B cell (primary cell): Measurements from ENCODE around the gene ZNF618. TPM values are rescaled to one million over a fixed set of nuclear protein-coding genes. Genes with fewer than 3 reads are reported as not detected.

Experiments
- ATAC-seq: fragments of 200-7000 bp; cut with Tn5 transposase; one replicate; pipeline ENCODE4 v1.10.0; 2021; ENCODE audit warnings: low read depth, mild to moderate bottlenecking, moderate number of reproducible peaks, moderate library complexity
- CTCF ChIA-PET: fragments of 350-600 bp; sonication (Branson Sonifier 250); formaldehyde crosslinking; loops from one replicate; lab custom pipeline; 2021; ENCODE audit warnings: antibody characterized with exemption, inconsistent platforms; lab: Charles Lee
- POLR2A ChIA-PET: fragments of 350-600 bp; sonication (Branson Sonifier 250); formaldehyde crosslinking; loops from one replicate; lab custom pipeline; 2021; ENCODE audit warnings: antibody characterized with exemption; lab: Charles Lee
- DNase-seq: peaks from one replicate; pipeline ENCODE4 v3.0.0; 2013
- H2AFZ ChIP-seq: 2 replicates; pipeline ENCODE4 v1.6.1; 2012; ENCODE audit warnings: mild to moderate bottlenecking, low read depth, low read length; ENCODE audit not compliant: insufficient read depth, poor library complexity, severe bottlenecking
- H3K27ac ChIP-seq, 2 donors: 1 replicate in 1 of 2; 2 replicates in 1 of 2; pipeline ENCODE4 v1.5.1; 2012 to 2013; ENCODE audit warnings: low read length in 2 of 2, mild to moderate bottlenecking in 2 of 2, moderate library complexity in 1 of 2
- H3K27me3 ChIP-seq, 4 experiments: fragments of 200-600 bp in 1 of 4; sonication (generic) in 1 of 4; replicated peaks in 1 of 4; 1 replicate in 2 of 4; 2 replicates in 2 of 4; pipeline versions ENCODE4 v1.6.1 to v1.7.0; 2013 to 2016; ENCODE audit warnings: low read length in 3 of 4, mild to moderate bottlenecking in 2 of 4, mixed read lengths in 1 of 4, moderate library complexity in 1 of 4; ENCODE audit not compliant: insufficient read depth in 4 of 4, control insufficient read depth in 3 of 4; ENCODE audit errors: control extremely low read depth in 1 of 4
- H3K36me3 ChIP-seq, 2 experiments: replicated peaks in 1 of 2; 1 replicate in 1 of 2; 2 replicates in 1 of 2; pipeline versions ENCODE4 v1.6.1 to v1.7.1; 2013; ENCODE audit warnings: low read length in 1 of 2; ENCODE audit not compliant: insufficient read depth in 2 of 2, control insufficient read depth in 1 of 2; ENCODE audit errors: control extremely low read depth in 1 of 2, extremely low read depth in 1 of 2
- H3K4me1 ChIP-seq, 2 donors: fragments of 200-600 bp in 1 of 2; sonication (generic) in 1 of 2; 1 replicate in 1 of 2; 2 replicates in 1 of 2; pipeline versions ENCODE4 v1.5.1 to v1.6.1; 2013 to 2017; ENCODE audit warnings: low read length in 2 of 2; ENCODE audit not compliant: control insufficient read depth in 2 of 2, insufficient read depth in 2 of 2
- H3K4me2 ChIP-seq: replicated peaks from 2 replicates; pipeline ENCODE3; 2012; ENCODE audit warnings: mild to moderate bottlenecking, low read depth, low read length; ENCODE audit not compliant: poor library complexity, severe bottlenecking
- H3K4me3 ChIP-seq, 5 experiments: fragments of 200-600 bp in 1 of 5; sonication (generic) in 1 of 5; 1 replicate in 3 of 5; 2 replicates in 2 of 5; pipeline versions ENCODE4 v1.5.1 to v1.7.0; 2011 to 2016; ENCODE audit warnings: low read length in 4 of 5, mild to moderate bottlenecking in 4 of 5, low read depth in 2 of 5, control low read depth in 1 of 5, moderate library complexity in 1 of 5; ENCODE audit not compliant: insufficient read depth in 1 of 5; ENCODE audit errors: control extremely low read depth in 1 of 5, extremely low read depth in 1 of 5
- H3K79me2 ChIP-seq: fragments of 200-600 bp; sonication (generic); one replicate; pipeline ENCODE4 v1.6.0; 2016; ENCODE audit warnings: low read length; ENCODE audit not compliant: control insufficient read depth, insufficient read depth
- H3K9ac ChIP-seq: fragments of 200-600 bp; sonication (generic); 2 replicates; pipeline ENCODE4 v1.6.1; 2017; ENCODE audit warnings: mild to moderate bottlenecking, low read length, moderate library complexity
- H3K9me3 ChIP-seq, 3 donors: one replicate each; pipeline versions ENCODE4 v1.6.1 to v1.7.1; 2013; ENCODE audit warnings: low read length in 2 of 3; ENCODE audit not compliant: control insufficient read depth in 2 of 3, insufficient read depth in 1 of 3; ENCODE audit errors: control extremely low read depth in 1 of 3
- H4K20me1 ChIP-seq: 2 replicates; pipeline ENCODE4 v1.6.0; 2012; ENCODE audit warnings: mild to moderate bottlenecking, low read length; ENCODE audit not compliant: insufficient read depth, control insufficient read depth, poor library complexity, severe bottlenecking
- H3K27ac Mint-ChIP-seq: one replicate; pipeline ENCODE4 v1.8.0; 2021; ENCODE audit warnings: mixed read lengths
- H3K27me3 Mint-ChIP-seq: one replicate; pipeline ENCODE4 v1.8.0; 2021; ENCODE audit warnings: mixed read lengths
- H3K4me1 Mint-ChIP-seq: one replicate; pipeline ENCODE4 v1.8.0; 2021; ENCODE audit warnings: mixed read lengths
- H3K4me3 Mint-ChIP-seq: one replicate; pipeline ENCODE4 v1.8.0; 2021; ENCODE audit warnings: mixed read lengths
- H3K9me3 Mint-ChIP-seq: one replicate; pipeline ENCODE4 v1.8.0; 2022; ENCODE audit warnings: mixed read lengths; ENCODE audit not compliant: insufficient read depth
- CTCF ChIP-seq: fragments of 200-600 bp; IDR thresholded peaks from one replicate; pipeline ENCODE4 v1.8.0; 2022; ENCODE audit warnings: antibody characterized with exemption, mild to moderate bottlenecking
- EZH2 ChIP-seq: IDR thresholded peaks from 2 replicates; pipeline ENCODE4 v1.6.1; 2012; ENCODE audit warnings: borderline replicate concordance, low read depth, mild to moderate bottlenecking, moderate library complexity, low read length; ENCODE audit not compliant: insufficient read depth, poor library complexity, severe bottlenecking
- WGBS: methylation state at CpG from one replicate; pipeline ENCODE4 v1.1.5; 2013; ENCODE audit warnings: missing lambda C conversion rate; ENCODE audit not compliant: insufficient coverage; 5-methylcytosine and 5-hydroxymethylcytosine counted together
- intact Hi-C: fragments of 100-400 bp; cut with micrococcal nuclease; formaldehyde crosslinking; loops from one replicate; pipeline ENCODE4 v1.10.0; 2022
- polyA plus RNA-seq: library from polyadenylated mRNA; depleted of rRNA; stranded (reverse); fragments of >200 nt; gene quantifications from 2 replicates; pipeline ENCODE4 v1.2.3, GENCODE V29; 2012
- total RNA-seq, 2 donors: library from RNA; stranded (reverse); fragments of 120-200 nt in 1 of 2; gene quantifications; 1 replicate in 1 of 2; 2 replicates in 1 of 2; pipeline versions ENCODE4 v1.2.3 to v1.2.4, GENCODE V29; 2013 to 2022

Gene ZNF618
- total and polyA plus RNA-seq, 2 donors (not counting 1 experiment from before 2014, with no cell fraction given), result 1.4 to 2.5 TPM

DNA sequence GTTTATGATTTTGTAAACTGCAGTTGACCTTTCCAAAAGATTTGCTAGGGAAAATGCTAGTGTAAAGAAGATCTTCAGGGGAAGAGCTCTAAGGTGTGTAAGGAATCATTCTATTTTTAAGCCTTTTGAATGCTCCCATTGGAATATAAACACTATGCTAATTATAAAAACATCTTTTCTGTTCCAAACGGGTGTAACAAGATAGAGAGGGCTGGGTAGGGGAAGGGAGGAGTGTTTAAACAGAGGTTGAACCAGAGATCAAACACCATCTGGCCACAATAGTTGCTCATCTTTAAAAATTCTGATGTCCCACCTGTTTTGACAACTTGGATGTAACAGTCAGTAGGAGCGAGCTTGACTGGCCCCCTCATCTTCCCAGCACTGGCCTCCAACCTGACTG lies 38.4 kb downstream of the ZNF618 start:
- WGBS, result 78% methylated on average over 1 of the region's 2 CpGs
- no peaks in the 10 kb centered on the region for H3K4me1 Mint-ChIP-seq
- intact Hi-C loops, result no loop called here
- H2AFZ ChIP-seq, result no peak overlapping the region
- H3K79me2 ChIP-seq, result no peaks in the 10 kb centered on the region
- H3K4me1 ChIP-seq, result no peaks in the 10 kb centered on the region
- H3K4me2 ChIP-seq, result no peak overlapping the region
- TF ChIP-seq EZH2 (no peak), CTCF (no peak)
- H3K27me3 Mint-ChIP-seq, result no peaks in the 10 kb centered on the region
- no peaks in the 10 kb centered on the region for H3K27me3 ChIP-seq
- H3K9me3 Mint-ChIP-seq, result no peaks in the 10 kb centered on the region
- H4K20me1 ChIP-seq, result no peaks in the 10 kb centered on the region
- H3K4me3 ChIP-seq, result no peak overlapping the region
- H3K4me3 Mint-ChIP-seq, result no peak overlapping the region
- H3K36me3 ChIP-seq, result no peaks in the 10 kb centered on the region
- no peak overlapping the region for H3K27ac ChIP-seq
- ChIA-PET POLR2A (no interaction called here), CTCF (no interaction called here)
- no peak overlapping the region for H3K27ac Mint-ChIP-seq
- H3K9ac ChIP-seq, result no peak overlapping the region
- ATAC-seq (no peak), DNase-seq (no peak)
- no peaks in the 10 kb centered on the region for H3K9me3 ChIP-seq

GRCh38 chr9:113915817-113916434 lies 39.8 kb downstream of the ZNF618 start:
- H3K27me3 ChIP-seq, result no peaks in the 10 kb centered on the region
- Mint-ChIP-seq H3K4me3 (no peak overlapping the region), H3K4me1 (no peaks in the 10 kb centered on the region), H3K27me3 (no peaks in the 10 kb centered on the region), H3K27ac (no peak overlapping the region), H3K9me3 (no peaks in the 10 kb centered on the region)
- H4K20me1 ChIP-seq, result no peaks in the 10 kb centered on the region
- H3K36me3 ChIP-seq, result no peaks in the 10 kb centered on the region
- CTCF ChIA-PET, result interaction anchor here (0.8 kb wide), 1 partner anchor 22 kb away, joined by 3 read pairs; no protein-coding TSS in a partner anchor
- no peak overlapping the region for H2AFZ ChIP-seq
- no peaks in the 10 kb centered on the region for H3K9me3 ChIP-seq
- no peak for TF ChIP-seq EZH2
- no peak for TF ChIP-seq CTCF
- H3K27ac ChIP-seq, result no peak overlapping the region
- intact Hi-C loops, result no loop called here
- ATAC-seq (no peak), DNase-seq (no peak)
- POLR2A ChIA-PET, result interaction anchor here (0.6 kb wide), 1 partner anchor 26 kb away, joined by 5 read pairs; no protein-coding TSS in a partner anchor
- no peak overlapping the region for H3K4me2 ChIP-seq
- H3K9ac ChIP-seq, result no peak overlapping the region
- H3K4me1 ChIP-seq, result no peaks in the 10 kb centered on the region
- no peak overlapping the region for H3K4me3 ChIP-seq
- no peaks in the 10 kb centered on the region for H3K79me2 ChIP-seq
- WGBS, result 93% methylated on average over 7 of the region's 9 CpGs
